Renal cortex interstitium (tissue), 11 donors: ENCODE data around the gene KCNK3. TPM values are rescaled to one million over a fixed set of nuclear protein-coding genes. Genes with fewer than 3 reads are reported as not detected.

Source experiments
- DNase-seq, 11 donors: peaks; one replicate each; pipeline ENCODE4 v3.0.0-alpha.2; 2013; ENCODE audit warnings: low read depth in 9 of 11, low spot score in 4 of 11; ENCODE audit errors: extremely low read depth in 1 of 11
- polyA plus RNA-seq, 3 donors: library from polyadenylated mRNA; unstranded; fragments of 120-200 nt; gene quantifications; one replicate each; pipeline ENCODE4 v1.2.1, GENCODE V29; 2013; ENCODE audit not compliant: insufficient read length in 3 of 3

The KCNK3 gene
- polyA plus RNA-seq, 3 donors = 1.3 to 9.3 (median 3.3) TPM

DNA sequence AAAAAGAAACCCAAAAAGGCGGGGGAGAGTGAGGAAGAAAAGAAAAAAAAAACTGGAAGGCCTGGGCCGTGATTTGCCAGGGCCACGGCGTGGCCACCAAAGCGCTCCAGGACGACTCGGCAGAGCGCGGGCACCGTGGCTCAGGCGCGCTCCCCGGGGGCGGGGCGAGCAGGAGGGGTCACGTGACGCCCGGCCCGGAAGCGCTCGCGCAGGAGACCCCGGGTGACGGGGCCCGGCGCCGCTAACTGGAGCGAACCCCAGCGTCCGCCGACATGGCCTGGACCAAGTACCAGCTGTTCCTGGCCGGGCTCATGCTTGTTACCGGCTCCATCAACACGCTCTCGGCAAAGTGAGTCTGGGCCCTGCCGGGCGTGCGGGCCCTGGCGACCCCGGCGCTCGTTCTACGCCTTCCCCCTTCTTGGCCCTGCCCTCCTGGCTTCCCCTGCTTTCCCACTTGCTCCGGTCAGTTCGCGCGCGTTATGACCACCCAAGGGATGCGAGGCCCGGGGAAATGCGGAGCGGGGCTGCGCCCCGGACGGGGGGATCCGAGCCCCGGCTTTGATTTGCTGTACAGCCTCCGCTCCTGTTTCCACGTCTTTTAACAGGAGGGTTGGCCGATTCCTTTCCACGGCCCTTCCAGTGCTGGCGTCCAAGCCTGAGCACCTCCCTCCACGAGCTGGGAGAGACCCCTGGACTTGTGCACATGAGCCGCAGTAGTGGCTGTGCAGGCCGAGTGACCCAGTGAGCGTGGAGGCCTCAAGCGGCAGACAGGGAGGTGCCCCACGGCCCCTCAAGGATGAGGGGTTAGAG is 71.8 kb downstream of the KCNK3 start, which contains the start of gene SLC35F6:
Gene SLC35F6, plus strand, starts transcription at position 207 of the 810 bp plus-strand sequence. Its CDS starts 66 bp downstream, at position 273.
- peak; percentile 54 to 78 (median 72) for DNase-seq

DNA sequence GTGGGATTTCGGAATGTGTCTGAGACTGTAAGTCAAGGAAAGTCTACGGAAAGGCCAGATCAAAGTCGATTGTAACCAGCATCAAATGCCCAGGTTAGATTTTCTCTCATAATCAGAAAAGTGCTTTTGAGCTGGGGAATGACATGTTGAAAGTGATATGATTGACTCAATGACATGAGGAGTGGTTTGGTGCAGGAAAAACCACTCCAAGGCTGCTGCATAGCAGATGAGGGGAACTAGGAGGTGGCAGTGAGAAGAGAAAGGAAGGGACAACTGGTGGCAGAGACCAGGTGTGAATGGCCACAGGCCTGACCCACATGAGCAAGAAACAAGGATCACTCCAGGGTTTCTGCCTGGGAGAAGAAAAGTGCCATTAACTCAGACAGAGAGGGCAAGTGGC is 72.4 kb downstream of the KCNK3 start:
- DNase-seq = no peak

GRCh38 chr2:26765475-26766200 is 73.1 kb downstream of the KCNK3 start:
- no peak for DNase-seq

DNA sequence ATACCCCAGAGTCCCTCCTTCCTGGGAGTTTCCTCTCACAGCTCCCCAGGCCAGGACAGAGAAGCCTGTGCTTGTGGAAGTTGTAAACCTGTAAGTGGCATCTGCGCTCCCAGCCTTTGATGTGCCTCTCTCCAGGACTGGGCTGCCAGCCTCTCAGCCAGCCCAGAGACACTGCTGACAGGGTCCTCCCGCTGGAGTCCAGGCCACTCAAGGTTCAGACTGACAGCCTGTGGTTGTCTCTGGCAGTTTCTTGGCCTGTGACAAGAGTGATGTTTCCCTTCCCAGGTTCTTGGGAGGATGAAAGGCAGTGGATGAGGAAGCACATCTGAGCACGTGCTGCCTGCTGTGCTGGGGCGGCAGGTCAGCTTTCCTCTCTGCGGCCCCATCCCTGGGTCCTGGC is 74.6 kb downstream of the KCNK3 start:
- no peak for DNase-seq

- no peak for DNase-seq
These were observed 75.5 kb downstream of the KCNK3 start for GRCh38 chr2:26767894-26768487.

DNA sequence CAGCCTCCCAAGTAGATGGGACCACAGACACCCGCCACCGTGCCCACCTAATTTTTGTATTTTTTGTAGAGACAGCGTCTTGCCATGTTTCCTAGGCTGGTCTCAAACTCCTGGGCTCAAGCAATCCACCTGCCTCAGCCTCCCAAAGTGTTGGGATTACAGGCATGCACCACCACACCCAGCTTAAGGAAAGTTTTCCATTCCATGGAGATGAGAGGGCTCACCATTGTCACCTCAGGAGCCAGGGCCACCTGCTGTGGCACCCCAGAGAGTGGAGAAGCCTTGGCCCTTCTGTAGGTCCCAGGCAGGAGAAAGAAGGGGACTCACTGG is 76.2 kb downstream of the KCNK3 start:
- no peak for DNase-seq

DNA sequence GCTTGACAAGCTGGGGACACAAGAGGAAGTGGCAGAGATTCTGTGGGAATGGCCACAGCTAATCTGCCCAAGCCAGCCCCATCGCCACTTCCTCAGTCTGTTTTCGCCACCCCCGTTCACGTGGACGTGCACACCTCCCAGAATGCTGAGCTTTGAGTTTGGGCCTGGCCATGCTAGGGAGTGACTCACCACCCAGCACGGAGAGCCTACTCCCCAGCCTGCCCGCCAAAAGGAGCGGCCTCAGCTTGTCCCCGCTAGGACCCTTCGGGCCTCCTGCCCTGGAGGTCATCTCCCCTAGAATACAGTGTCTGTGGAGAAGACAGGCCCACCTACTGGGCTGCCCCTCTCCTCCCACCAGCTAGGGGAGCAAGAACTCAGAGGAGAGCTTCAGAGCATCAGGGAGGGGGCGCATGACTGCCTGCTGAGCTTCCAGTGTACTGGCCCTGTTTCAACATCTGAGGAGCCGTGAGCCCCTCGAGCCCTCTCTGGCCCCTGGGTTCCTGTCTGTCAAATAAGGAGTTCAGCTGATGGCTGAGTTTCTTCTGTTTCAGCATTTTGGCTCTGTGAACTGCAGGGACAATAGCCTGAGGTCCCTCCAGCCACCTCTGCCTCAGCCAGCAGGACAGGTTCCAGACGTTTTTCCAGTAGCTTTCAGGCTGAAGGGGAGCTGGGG is 76.7 kb downstream of the KCNK3 start:
- DNase-seq = no peak

GRCh38 chr2:26770986-26771586 is 78.6 kb downstream of the KCNK3 start:
- no peak for DNase-seq

- no peak for DNase-seq
These were observed 79.8 kb downstream of the KCNK3 start for GRCh38 chr2:26772064-26773001.

GRCh38 chr2:26776195-26776800 is 83.8 kb downstream of the KCNK3 start:
- DNase-seq = no peak

DNA sequence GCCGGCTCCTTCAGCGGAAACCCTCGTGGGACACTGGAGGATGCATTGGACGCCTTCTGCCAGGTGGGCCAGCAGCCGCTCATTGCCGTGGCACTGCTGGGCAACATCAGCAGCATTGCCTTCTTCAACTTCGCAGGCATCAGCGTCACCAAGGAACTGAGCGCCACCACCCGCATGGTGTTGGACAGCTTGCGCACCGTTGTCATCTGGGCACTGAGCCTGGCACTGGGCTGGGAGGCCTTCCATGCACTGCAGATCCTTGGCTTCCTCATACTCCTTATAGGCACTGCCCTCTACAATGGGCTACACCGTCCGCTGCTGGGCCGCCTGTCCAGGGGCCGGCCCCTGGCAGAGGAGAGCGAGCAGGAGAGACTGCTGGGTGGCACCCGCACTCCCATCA is 85.6 kb downstream of the KCNK3 start:
- DNase-seq = no peak

DNA sequence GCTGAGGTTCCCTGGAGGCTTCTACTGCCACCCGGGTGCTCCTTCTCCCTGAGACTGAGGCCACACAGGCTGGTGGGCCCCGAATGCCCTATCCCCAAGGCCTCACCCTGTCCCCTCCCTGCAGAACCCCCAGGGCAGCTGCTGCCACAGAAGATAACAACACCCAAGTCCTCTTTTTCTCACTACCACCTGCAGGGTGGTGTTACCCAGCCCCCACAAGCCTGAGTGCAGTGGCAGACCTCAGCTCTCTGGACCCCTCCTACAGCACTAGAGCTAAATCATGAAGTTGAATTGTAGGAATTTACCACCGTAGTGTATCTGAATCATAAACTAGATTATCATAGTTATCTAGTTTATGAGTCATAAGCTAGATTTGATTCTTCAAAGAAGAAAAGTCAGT is 86.0 kb downstream of the KCNK3 start:
- DNase-seq = no peak

DNA sequence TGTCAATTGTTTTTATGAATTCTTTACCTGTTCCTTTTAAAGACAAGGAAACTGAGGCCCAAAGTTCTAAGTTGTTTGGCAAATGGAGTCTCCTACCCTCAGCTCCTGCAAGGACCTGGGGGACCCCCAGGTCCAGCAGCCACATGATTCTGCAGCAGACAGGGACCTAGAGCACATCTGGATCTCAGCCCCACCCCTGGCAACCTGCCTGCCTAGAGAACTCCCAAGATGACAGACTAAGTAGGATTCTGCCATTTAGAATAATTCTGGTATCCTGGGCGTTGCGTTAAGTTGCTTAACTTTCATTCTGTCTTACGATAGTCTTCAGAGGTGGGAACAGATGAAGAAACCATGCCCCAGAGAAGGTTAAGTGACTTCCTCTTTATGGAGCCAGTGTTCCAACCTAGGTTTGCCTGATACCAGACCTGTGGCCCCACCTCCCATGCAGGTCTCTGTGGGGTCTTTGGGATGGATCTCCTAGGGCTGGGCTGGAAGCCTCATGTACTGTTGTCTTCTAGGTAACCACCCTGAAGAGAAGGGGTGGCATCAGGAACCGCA is 87.8 kb downstream of the KCNK3 start:
- DNase-seq = no peak

Other genes starting within 250 kb of the KCNK3 start
- under 1 TPM; 0.12 to 0.20 (median 0.15) TPM for gene OTOF, start 214.6 kb upstream of the KCNK3 start, polyA plus RNA-seq
- gene CIB4, start 51.4 kb upstream of the KCNK3 start, polyA plus RNA-seq = under 1 TPM; 0.29 to 0.89 (median 0.33) TPM
- 10 to 100 TPM; 15.4 to 16.4 (median 16.1) TPM for gene SLC35F6, start 71.6 kb downstream of the KCNK3 start, polyA plus RNA-seq
- gene CENPA, start 93.3 kb downstream of the KCNK3 start, polyA plus RNA-seq = 10 to 100 TPM; 12.1 to 17.2 (median 17.2) TPM
- 1 to 10 TPM; 4.4 to 8.6 (median 8.5) TPM for gene DPYSL5, start 155.4 kb downstream of the KCNK3 start, polyA plus RNA-seq